Measurements from ENCODE around the gene ENO1.

DNA sequence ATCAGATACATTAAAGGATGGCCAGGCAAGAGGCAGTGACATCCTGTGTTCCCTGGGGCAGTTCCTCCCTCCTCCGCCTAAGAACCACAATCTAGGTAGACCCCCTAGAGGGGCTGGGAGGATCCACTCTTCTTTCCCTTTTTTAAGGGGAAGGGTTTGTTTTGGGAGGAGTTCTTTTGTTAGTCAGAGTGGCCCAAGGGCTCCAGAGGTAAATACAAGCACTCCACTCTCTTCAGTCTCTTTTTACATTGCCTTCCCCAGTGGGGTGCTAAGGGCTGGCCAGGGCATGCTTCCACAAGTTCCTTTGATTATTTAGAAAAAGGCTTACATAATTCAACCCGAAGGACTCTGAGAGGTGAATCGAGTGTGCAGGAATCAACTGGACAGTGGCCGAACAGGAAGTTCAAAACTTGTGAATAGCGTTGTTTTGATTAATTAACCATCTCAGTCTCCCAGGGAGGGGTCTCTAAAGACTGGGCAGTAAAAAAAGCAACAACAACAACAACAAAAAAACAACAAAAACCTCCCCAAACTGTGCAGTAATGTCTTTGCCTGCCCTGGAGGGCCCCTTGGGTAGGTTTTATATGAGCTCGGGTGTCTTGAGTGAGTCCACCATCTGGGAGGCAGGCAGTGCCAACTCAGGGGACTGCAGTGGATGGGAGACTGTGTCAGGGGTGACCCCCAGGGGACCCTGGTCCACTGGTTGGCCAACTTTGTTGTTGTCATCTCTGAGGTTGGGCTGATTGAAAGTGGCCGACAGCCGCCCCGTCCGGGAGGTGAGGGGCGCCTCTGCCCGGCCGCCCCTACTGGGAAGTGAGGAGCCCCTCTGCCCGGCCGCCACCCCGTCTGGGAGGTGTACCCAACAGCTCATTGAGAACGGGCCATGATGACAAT is 33.2 kb upstream of the ENO1 start:
- TF ChIP-seq, protein P1, sequence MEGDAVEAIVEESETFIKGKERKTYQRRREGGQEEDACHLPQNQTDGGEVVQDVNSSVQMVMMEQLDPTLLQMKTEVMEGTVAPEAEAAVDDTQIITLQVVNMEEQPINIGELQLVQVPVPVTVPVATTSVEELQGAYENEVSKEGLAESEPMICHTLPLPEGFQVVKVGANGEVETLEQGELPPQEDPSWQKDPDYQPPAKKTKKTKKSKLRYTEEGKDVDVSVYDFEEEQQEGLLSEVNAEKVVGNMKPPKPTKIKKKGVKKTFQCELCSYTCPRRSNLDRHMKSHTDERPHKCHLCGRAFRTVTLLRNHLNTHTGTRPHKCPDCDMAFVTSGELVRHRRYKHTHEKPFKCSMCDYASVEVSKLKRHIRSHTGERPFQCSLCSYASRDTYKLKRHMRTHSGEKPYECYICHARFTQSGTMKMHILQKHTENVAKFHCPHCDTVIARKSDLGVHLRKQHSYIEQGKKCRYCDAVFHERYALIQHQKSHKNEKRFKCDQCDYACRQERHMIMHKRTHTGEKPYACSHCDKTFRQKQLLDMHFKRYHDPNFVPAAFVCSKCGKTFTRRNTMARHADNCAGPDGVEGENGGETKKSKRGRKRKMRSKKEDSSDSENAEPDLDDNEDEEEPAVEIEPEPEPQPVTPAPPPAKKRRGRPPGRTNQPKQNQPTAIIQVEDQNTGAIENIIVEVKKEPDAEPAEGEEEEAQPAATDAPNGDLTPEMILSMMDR (IDR thresholded peaks at IDR 0.05; ENCODE audit: insufficient read depth, low read depth, low read length) = no peak
- no peak for TF ChIP-seq EZH2 (IDR thresholded peaks at IDR 0.05; ENCODE audit: insufficient read depth, low read length)

All from astrocyte (in vitro differentiated cells and primary cell).